H1 (cell line): Measurements from ENCODE around the gene WNK2.

ENCODE experiments used
- CEBPB ChIP-seq: IDR thresholded peaks from 2 replicates; pipeline ENCODE4 v1.6.1; 2012; ENCODE audit warnings: low read depth, low read length
- JUN ChIP-seq: IDR thresholded peaks from 2 replicates; pipeline ENCODE4 v1.6.1; 2011; ENCODE audit warnings: low read depth, mild to moderate bottlenecking, improper control_type of control experiment, low read length
- TAF1 ChIP-seq: IDR thresholded peaks from 2 replicates; pipeline ENCODE4 v1.6.1; 2011; ENCODE audit warnings: mild to moderate bottlenecking, low read depth, low read length
- TEAD4 ChIP-seq: IDR thresholded peaks from 2 replicates; pipeline ENCODE4 v1.6.1; 2012; ENCODE audit warnings: low read depth, low read length, inconsistent platforms, mixed read lengths

DNA sequence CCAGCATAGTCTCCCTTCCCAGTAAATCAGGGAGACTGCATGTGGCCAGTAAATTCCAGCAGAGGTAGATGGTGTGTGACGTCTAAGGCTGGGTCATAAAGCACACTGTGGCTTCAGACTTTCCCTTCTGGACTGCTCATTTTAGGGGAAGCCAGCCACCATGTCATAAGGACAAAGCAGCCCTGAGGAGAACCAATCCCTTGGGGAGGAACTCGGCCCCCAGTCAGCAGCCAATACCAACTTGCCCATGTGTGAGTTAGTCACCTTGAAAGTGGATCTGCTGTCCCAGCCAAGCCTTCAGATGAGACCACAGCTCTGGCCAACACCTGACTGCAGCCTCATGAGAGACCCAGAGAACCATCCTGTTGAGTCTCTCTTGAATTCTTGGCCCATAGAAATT is 35.2 kb upstream of the WNK2 start:
- TF ChIP-seq TAF1 (no peak), JUN (no peak), TEAD4 (no peak), CEBPB (no peak)
